ENCODE measurements around the gene THG1L.

Gene THG1L

GRCh38 chr5:157761690-157762621, 30.7 kb downstream of the THG1L start:
- no peaks in the 10 kb centered on the region for H3K9me3 Mint-ChIP-seq
- no peaks in the 10 kb centered on the region for H3K36me3 Mint-ChIP-seq (ENCODE audit: low read depth)
- H3K4me1 Mint-ChIP-seq (ENCODE audit: low read depth): peaks cover 4% of the 10 kb centered on the region
- H3K4me3 Mint-ChIP-seq: no peak overlapping the region
- no peak overlapping the region for H3K27ac Mint-ChIP-seq
- peaks cover 8% of the 10 kb centered on the region for H3K27me3 Mint-ChIP-seq (ENCODE audit: low read depth)

- Mint-ChIP-seq H3K9me3 (no peaks in the 10 kb centered on the region), H3K27ac (no peak overlapping the region), H3K4me1 (ENCODE audit: low read depth) (no peaks in the 10 kb centered on the region), H3K27me3 (ENCODE audit: low read depth) (peaks cover 8% of the 10 kb centered on the region), H3K4me3 (no peak overlapping the region), H3K36me3 (ENCODE audit: low read depth) (no peaks in the 10 kb centered on the region)
Measured at GRCh38 chr5:157764531-157764930, 33.3 kb downstream of the THG1L start.

- H3K27me3 Mint-ChIP-seq (ENCODE audit: low read depth): peaks cover 8% of the 10 kb centered on the region
- H3K27ac Mint-ChIP-seq: no peak overlapping the region
- no peak overlapping the region for H3K4me3 Mint-ChIP-seq
- no peaks in the 10 kb centered on the region for H3K9me3 Mint-ChIP-seq
- H3K4me1 Mint-ChIP-seq (ENCODE audit: low read depth): no peaks in the 10 kb centered on the region
- no peaks in the 10 kb centered on the region for H3K36me3 Mint-ChIP-seq (ENCODE audit: low read depth)
Measured at GRCh38 chr5:157766442-157766841, 35.2 kb downstream of the THG1L start.

- H3K27me3 Mint-ChIP-seq (ENCODE audit: low read depth): peaks cover 8% of the 10 kb centered on the region
- H3K36me3 Mint-ChIP-seq (ENCODE audit: low read depth): no peaks in the 10 kb centered on the region
- no peak overlapping the region for H3K4me3 Mint-ChIP-seq
- no peak overlapping the region for H3K27ac Mint-ChIP-seq
- H3K9me3 Mint-ChIP-seq: no peaks in the 10 kb centered on the region
- no peaks in the 10 kb centered on the region for H3K4me1 Mint-ChIP-seq (ENCODE audit: low read depth)
Measured at GRCh38 chr5:157766902-157767301, 35.7 kb downstream of the THG1L start.

GRCh38 chr5:157767689-157768088, 36.5 kb downstream of the THG1L start:
- no peaks in the 10 kb centered on the region for H3K9me3 Mint-ChIP-seq

GRCh38 chr5:157770665-157771064, 39.4 kb downstream of the THG1L start:
- H3K36me3 Mint-ChIP-seq (ENCODE audit: low read depth): no peaks in the 10 kb centered on the region
- H3K4me1 Mint-ChIP-seq (ENCODE audit: low read depth): no peaks in the 10 kb centered on the region
- peaks cover 5% of the 10 kb centered on the region for H3K27me3 Mint-ChIP-seq (ENCODE audit: low read depth)
- H3K4me3 Mint-ChIP-seq: no peak overlapping the region
- no peak overlapping the region for H3K27ac Mint-ChIP-seq
- H3K9me3 Mint-ChIP-seq: no peaks in the 10 kb centered on the region

More at GRCh38 chr5:157767689-157768088, 36.5 kb downstream of the THG1L start:
- Mint-ChIP-seq H3K27ac (no peak overlapping the region), H3K4me1 (ENCODE audit: low read depth) (no peaks in the 10 kb centered on the region), H3K36me3 (ENCODE audit: low read depth) (no peaks in the 10 kb centered on the region), H3K4me3 (no peak overlapping the region), H3K27me3 (ENCODE audit: low read depth) (peaks cover 8% of the 10 kb centered on the region)

GRCh38 chr5:157772127-157772526, 40.9 kb downstream of the THG1L start:
- Mint-ChIP-seq H3K9me3 (no peaks in the 10 kb centered on the region), H3K4me1 (ENCODE audit: low read depth) (no peaks in the 10 kb centered on the region), H3K27me3 (ENCODE audit: low read depth) (peaks cover 3% of the 10 kb centered on the region), H3K4me3 (no peak overlapping the region), H3K36me3 (ENCODE audit: low read depth) (no peaks in the 10 kb centered on the region), H3K27ac (no peak overlapping the region)

GRCh38 chr5:157778121-157778805, 47.0 kb downstream of the THG1L start:
- Mint-ChIP-seq H3K9me3 (no peaks in the 10 kb centered on the region), H3K27ac (no peak overlapping the region), H3K36me3 (ENCODE audit: low read depth) (no peaks in the 10 kb centered on the region), H3K4me3 (no peak overlapping the region), H3K27me3 (ENCODE audit: low read depth) (peaks cover 7% of the 10 kb centered on the region), H3K4me1 (ENCODE audit: low read depth) (no peaks in the 10 kb centered on the region)

- Mint-ChIP-seq H3K4me3 (no peak overlapping the region), H3K36me3 (ENCODE audit: low read depth) (no peaks in the 10 kb centered on the region), H3K9me3 (no peaks in the 10 kb centered on the region), H3K4me1 (ENCODE audit: low read depth) (no peaks in the 10 kb centered on the region), H3K27ac (no peak overlapping the region), H3K27me3 (ENCODE audit: low read depth) (peaks cover 3% of the 10 kb centered on the region)
Measured at GRCh38 chr5:157779221-157779620, 48.0 kb downstream of the THG1L start.

GRCh38 chr5:157785801-157786200, 54.6 kb downstream of the THG1L start:
- peaks cover 17% of the 10 kb centered on the region for H3K36me3 Mint-ChIP-seq (ENCODE audit: low read depth)
- H3K27ac Mint-ChIP-seq: no peak overlapping the region
- no peak overlapping the region for H3K4me3 Mint-ChIP-seq
- H3K27me3 Mint-ChIP-seq (ENCODE audit: low read depth): no peaks in the 10 kb centered on the region
- no peaks in the 10 kb centered on the region for H3K9me3 Mint-ChIP-seq
- no peaks in the 10 kb centered on the region for H3K4me1 Mint-ChIP-seq (ENCODE audit: low read depth)

Data from T-helper 1 cell treated with Interleukin-12 subunit alpha and Interleukin-12 subunit beta and Interleukin-4 antibody, amounts not matched to agents 30 μg/mL and 1 μg/mL, for 36 hours (primary cell).